NT2/D1 (cell line): ENCODE data around the gene HOXC13.

Source experiments
- YY1 ChIP-seq: IDR thresholded peaks from 2 replicates; pipeline ENCODE4 v1.6.1; 2011; ENCODE audit not compliant: insufficient read length, insufficient read depth
- ZNF274 ChIP-seq: IDR thresholded peaks from 2 replicates; pipeline ENCODE4 v1.6.1; 2011; ENCODE audit warnings: mild to moderate bottlenecking, low read depth, low read length

GRCh38 chr12:53937099-53937498 is 1.5 kb upstream of the HOXC13 start:
- TF ChIP-seq ZNF274 = no peak
- no peak for TF ChIP-seq YY1
